Measurements from ENCODE around the gene KDELR3.

Gene KDELR3

DNA sequence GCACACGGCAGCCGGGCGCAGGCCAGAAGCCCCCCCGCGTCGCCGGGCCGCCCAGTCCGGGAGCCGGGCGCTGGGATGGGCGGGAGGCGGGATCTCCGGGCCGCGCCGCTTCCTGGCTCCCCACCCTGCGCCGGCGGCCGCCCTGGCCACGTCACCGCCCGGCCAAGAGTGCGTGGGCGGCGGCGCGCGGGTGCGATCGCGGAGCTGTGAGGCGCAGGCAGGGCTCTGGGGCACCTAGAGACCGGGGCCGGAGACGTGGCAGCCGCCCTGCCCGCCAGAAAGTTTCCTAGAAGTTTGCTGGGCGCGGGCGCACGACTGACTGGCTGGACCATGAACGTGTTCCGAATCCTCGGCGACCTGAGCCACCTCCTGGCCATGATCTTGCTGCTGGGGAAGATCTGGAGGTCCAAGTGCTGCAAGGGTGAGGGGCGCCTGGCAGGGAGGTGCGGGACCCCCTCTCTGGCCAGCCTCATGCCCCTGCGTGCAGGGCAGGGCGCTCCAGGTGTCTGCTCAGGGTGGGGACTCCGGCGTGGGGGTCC lies at the start of gene KDELR3:
TSS of gene KDELR3 (plus strand) at position 193 of the 539 bp plus-strand sequence. CDS start at position 331, 138 bp downstream.
- peak; percentile 71 for DNase-seq

DNA sequence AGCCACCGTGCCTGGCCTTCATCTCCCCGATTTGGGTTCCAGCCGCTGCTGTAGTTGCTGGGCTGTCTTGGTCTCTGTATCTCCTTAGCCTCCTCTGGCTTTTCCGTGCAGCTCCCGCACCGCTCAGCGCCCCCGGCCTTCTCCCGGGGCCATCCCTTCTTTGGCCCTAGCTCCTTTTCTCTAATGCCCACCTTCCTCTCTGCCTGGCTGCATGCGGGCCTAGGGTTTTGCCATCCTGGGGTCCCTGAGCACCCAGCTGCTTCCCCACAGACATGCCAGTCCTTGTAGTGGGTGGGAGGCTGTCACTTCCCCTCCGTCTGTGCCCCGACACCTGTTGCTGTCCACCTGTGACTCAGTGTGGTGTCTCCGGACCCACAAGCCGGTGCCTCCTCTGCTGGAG lies 49.3 kb upstream of the KDELR3 start:
- DNase-seq: no peak

DNA sequence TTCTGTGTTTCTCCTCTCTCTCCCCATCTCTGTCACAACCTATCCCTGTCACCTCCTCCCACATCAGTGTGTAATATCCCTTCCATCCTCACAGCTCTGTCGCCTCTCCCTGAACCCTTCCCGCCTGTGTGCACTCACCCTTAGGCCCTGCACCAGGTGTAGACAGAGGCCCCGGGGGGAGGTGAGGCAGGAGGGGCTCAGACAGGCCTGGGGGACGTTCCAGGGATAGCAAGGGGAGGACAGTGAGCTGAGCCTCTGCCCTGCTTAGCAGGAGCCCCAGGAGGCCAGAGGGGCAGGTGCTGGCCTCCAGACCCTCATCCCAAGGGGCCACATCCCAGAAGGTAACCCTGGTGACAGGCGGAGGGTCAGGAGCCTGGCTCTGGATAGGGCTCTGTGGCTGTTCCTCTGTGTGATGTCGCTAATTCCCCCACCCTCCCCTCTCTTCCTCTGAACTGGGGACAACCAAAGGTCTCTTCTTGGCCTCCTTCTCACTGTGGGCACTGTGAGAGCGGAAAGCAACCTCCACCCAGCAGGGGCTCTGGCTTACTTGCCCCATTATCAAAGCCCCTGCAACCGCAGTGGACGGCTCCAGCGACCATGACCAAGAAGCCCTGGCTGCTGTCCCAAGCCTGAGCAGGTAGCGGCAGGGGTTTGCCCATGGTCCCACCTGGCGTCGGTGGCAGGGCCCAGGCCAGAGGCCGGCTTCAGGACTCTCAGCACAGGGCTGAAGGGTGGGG lies 48.6 kb upstream of the KDELR3 start:
- no peak for DNase-seq

DNA sequence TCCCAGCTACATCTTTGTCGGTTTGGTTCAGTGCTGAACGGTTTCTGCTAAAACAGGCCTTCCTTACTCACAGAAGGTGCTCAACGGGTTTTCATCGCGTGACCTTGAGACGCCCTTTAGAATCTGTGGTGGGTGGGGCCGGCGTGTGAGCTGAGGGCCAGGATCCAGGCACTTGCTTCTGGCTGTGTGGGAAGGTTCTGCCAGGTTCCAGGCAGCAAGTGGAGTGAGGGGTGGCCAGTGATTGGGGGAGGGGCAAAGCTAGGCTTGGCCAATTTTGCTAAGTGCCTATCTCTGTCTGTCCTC lies 48.1 kb upstream of the KDELR3 start:
- DNase-seq: no peak

DNA sequence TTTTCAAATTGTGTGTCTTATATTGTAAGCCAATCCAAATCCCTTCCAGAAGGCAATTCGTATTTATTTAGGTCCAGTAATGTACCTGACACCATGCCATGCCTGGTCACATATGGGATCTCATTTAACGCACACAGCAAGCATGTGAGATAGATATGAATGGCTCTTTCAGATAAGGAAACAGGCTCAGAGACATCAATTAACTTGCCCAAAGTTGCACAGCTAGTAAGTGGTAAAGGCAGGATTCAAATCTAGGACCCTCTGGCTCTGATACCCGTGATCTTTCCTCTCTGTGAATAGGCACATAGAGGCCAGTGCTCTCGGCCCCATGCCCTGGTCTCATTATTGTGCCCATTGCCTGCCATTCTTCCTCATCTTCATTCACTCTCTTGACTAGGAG lies 47.2 kb upstream of the KDELR3 start:
- no peak for DNase-seq

DNA sequence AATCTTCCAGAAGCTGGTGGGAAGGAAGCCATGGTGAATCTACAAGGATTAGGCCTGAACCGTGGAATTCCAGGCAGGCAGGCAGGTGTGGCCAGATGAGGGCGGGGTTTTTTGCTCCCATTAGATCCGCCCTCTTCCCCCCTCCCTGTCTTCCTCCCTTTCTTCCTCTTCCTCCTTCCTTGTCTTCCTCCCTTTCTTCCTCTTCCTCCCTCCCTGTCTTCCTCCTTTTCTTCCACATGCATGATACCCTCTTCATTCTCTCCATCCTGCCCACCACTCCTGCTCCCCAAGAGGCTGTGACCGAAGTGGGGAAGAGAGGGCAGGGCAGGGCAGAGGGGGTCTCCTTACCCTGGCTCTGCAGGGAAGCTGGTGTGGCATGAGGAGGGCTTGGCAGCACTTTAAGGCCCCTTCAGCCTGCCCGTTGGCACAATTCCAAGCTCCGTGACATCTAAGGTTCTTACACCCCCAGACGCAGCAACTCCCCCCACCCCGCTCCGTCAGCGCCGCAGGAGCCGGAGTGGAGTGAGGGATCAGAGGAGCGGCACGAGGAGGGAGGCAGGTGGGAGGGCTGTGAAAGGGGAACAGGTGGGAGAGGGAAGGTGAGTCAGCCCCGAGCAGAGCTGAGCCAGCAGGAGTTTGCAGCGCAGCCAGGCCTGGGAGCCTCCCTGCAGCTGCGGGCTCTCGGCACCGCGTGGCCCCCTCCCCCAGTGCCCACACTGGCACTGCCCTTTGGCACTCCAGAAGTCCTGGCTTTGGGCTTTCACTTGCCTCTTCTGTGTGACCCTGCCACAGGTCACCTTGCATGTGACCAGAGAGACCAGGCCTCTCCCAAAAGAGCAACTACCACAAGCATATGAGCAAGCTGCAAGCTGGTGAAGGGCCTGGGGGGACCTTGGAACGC lies 45.0 kb upstream of the KDELR3 start:
- DNase-seq: no peak

DNA sequence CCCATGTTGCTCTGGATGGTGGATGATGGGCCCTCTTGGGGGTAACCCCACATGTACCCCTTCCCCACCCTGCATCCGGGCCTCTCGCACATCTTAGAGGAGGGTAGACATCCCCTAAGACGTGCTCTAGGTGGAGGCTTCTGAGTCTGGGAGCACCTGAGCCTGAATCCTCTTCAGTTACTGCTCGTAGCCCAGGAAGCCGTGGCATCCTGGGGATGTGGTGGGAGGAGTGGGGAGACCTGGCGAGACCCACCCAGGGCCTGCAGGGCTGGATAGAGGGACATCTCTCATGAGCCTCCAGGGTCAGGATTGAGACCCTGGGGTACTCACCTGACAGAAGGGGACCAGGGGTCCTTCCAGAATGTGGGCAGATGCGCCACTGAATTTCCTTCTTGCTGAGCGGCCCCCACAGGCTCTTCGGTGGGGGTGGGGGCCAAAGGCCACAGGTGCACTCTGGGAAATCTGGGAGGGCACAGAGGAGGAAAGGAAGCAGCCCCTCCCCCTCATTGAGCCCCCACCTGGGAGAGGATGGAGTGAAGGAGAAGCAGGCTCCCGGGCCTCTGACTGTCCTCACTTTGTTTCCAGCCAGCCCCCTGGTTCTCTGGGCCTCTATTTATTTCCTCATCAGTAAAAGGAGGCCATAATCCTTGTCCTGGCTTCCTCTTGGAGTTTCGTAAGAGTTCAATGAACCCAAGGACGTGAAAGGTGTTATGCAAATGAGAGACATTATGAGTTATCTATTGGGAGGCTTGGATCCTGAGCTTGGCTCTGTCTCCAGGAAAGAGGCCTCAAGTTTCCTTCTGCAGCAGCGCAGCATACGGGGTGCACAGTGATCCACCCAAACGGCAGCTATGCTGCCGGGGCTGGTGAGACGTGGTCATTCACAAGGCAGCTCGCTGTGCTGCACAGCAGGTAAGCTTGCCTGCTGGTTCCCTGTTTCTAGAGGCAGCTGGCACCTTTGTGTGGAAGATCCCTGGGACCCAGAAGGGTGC lies 44.1 kb upstream of the KDELR3 start:
- DNase-seq: no peak

DNA sequence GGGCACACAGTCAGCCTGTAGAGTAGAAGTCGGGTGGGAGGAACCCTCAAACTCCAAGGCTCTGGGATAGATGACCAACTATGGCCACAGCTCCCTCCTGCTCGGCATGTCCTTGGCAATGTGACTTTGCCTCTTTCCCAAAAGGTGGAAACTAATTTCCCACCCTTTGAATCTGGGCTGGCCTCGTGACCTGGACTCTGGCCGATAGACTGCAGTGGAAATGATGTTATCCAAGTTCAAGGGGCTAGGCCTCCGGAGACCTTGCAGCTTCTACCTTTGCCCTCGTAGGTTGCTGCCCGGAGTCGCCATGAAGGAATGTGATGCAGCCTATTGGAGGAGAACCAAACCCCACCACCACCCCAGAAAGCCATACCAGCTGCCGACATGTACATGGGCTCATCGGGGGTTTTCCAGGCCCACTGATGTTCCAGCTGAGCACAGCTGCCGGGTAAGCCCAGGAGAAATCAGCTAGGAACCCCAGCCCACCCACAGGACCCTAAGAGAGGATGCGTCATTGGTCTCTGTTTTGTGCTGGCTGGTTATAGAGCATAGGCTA lies 43.3 kb upstream of the KDELR3 start:
- DNase-seq: no peak

DNA sequence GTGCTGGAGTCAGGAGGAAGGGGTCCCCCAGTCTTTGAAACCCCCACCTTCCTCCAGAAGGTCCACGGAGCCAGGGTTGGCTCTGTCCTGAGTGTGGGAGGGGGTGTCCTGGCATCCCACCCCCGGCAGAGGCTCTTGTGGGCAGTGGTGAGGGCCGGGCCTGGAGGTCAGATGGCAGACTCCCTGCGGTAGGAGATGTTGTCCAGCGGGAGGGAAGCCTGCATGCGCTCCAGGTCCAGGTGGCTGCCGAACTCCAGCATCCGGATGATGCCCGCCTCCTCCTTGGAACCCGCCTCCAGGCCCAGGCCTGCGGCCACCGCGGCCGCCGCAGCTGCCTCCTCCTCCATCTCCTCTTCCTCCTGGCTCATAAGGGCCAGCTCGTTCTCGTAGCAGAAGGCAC lies 41.3 kb upstream of the KDELR3 start:
- no peak for DNase-seq

DNA sequence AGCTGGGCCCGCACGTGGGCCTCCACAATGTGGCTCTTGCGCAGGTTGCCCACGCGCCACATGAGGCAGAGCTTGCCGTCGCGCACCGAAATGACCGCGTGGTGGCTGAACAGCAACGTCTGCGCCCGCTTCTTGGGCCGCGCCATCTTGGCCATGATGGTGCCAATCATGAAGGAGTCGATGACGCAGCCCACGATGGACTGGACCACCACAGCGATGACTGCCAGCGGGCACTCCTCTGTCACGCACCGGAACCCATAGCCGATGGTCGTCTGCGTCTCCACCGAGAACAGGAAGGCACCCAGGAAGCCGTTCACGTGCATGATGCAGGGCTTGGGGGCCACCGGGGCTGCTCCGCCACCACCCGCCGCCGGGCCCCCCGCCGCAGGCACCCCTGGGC lies 40.4 kb upstream of the KDELR3 start:
- no peak for DNase-seq

DNA sequence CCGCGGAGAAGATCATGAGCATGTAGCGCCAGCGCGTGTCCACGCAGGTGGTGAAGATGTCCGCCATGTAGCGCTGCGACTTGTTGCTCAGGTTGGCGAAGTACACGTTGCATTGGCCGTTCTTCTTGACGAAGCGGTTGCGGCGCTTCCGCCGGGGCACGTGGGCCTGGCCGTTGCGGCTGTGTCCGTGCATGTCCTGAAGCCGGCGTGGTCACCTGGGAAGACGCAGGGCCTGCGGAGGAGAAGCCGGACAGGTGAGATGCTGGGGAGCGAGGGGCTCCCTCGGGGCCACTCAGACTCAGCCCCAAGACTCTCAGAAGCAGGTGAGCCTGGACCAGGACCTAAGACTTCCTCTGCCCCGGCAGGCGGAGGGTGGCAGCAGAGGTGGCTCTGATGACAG lies 40.0 kb upstream of the KDELR3 start:
- DNase-seq: no peak

DNA sequence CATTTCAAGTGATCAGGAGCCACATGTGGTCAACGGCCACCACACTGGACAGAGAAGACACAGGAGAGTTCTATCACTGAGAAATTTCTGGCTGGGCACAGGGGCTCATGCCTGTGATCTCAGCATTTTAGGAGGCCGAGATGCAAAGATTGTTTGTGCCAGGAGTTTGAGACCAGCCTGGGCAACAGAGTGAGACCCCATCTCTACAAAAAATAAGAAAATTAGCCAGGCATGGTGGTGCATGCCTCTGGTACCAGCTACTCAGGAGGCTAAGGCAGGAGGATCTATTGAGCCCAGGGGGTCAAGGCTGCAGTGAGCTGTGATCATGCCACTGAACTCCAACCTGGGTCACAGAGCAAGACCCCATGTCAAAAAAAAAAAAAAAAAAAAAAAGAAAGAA lies 39.2 kb upstream of the KDELR3 start:
- DNase-seq: no peak

DNA sequence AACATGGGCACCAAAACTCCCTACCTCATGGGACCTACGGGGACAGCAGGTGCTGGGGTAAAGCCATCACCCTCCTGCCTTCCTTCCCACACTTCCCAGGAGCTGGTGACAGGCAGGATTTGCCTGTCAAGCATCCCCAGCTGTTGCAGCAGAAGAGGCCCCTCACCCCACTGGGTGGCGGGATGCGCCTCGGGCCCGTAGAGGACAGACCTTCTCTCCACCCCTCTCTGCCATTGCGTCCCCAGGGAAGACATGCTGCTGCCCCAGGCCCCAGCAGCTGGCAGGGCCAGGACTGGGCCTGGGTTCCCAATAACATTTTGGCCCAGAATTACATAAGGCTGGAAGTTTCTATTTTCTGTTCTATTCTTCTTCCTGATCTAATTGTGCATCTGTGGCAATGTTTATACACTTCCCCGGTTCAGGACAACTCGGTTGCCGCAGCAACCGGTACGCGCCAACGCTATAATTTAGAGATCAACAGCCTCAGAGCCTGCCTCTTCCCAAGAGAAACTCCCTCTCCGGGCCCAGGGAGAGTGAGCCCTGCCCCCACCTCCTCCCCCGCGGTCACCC lies 38.3 kb upstream of the KDELR3 start:
- no peak for DNase-seq

DNA sequence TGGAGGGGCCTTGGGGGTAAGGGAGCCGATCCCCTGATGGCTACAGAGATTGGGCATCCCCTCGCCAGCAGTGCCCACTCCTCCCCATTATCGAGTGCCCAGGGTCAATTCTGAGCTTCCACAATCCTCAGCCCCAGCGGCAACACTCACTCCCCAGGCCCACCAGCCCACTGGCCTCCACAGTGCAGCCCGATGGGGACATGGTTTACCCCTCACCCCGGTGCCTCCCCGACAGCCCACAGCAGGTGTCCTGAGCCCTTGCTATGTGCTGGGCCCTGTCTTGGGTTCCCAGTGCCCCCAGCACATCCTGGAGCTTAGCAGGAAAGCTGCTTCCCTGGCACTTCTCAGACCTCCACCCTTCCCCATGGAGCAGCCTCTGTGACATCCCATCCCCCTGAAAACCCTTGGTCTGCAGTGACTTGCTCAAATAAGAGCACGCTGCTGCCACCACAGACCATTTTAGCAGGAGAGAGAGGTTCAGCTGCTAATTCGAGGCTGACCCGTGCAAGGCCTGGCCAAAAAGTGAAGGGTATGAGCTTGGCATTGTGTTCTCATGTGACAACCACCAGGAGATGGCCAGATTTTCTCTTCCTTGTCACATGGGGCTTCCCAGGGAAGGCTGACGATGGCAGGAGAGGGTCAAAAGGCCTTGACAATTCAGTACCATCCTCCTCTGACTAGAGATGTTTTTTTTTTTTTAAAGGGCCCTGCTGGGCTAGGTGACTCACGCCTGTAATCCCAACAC lies 36.5 kb upstream of the KDELR3 start:
- DNase-seq: no peak

DNA sequence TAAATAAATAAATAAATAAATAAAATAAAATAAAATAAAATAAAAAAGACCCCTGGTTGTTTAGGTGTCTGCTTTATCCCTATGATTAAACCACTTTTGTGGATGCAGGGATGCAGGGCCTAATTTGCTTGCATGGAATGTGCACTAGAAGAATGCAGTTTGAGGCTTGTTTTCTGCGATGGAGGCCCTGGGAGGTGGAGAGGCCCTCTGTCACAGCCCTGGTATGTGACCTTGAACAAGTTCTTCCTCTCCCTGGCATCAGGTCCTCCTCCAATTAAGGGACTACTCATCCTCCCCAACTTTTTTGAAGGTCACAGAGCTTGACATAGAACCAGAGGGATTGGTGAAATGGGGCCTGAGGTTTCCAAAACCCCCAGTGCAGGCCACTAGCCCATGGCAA lies 35.6 kb upstream of the KDELR3 start:
- DNase-seq: peak; percentile 21

DNA sequence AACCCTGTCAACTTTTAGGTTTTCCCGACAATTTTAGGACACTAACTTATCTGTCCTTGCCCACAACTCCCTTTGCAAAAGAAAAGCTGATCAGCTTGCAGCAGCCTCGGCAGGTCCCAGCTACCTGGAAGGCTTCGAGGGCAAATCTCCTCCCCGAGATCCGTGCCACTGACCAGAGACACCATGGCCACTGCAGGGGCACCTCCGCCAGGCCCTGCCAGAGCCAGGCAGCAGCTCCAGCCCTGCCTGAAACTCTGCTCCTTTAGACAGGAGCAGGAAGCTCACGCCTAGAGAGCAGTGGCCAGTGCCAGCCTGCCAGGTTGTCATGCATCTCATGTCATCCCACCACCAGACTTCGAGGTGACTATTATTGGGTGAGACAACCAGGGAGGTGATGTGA lies 34.0 kb upstream of the KDELR3 start:
- DNase-seq: no peak

DNA sequence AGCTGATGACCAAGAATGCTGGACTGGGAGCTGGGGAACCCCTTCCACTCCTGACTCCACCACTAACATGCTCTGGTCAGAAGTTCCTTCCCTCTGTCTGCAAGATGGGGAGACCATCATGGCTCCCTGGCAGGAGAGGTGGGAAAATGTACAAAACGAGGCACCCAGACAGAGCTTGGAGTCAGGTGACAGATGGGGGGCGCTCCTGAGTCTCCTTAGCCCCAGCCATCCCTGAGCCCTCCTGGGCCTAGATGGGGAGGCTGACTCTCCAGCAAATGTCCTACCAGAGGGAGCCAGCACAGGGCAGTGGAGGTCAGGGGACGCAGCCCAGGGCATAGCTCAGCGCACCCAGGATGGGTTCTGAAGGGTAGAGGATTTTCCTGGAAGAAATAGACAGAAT lies 32.9 kb upstream of the KDELR3 start:
- DNase-seq: no peak

DNA sequence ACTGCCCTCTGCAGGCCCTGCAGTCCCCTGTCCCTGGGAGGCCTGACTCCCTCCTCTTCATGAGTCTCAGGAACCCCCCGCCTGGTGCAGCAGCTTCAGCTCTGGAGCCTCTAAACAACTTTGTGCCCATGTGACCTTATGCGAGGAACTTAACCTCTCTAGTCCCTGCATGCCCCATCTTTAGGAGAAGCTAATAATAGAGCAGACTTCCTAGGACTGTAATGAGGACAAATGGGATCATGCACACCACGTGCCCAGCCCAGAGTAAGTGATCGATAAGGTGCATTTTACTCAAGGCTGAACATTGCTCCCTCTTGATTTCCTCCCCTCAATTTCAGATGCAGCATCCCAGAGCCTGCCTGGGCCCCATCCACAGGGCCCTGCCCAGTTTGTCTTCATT lies 31.9 kb upstream of the KDELR3 start:
- no peak for DNase-seq

DNA sequence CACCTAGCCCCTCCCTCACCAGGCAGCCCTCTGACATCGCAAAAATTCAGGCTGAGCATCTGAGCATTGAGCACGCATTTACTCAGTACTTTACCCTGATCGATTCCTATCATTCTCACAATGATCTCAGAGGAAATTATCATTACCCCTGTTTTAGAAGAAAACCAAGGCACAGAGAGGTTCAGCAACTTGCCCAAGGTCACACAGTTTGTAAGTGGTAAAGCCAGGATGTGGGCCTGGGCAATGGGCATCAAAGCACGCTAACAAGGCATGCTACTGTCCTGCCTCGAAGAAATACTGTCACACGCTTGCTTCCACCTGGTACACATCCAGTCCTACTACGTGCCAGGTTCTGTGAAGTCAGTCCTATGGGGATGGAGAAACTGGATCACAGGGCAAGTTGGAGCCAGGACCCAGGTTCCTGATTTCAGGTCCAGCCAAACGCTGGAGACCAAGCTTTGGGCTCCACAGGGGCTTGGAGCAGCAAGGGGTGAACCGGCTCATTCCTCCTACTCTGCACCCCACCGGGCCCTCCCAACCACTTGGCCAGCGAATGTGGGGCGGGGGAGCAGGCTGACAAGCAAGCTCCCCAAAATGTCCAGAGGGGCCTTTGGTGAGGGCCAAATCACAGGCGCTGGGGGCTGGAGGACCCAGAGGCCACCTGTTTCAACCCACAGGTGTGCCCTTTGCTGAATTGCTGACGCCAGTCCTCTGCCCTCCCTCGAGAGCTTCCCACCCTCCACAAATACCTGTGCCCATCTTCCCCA lies 31.1 kb upstream of the KDELR3 start:
- no peak for DNase-seq

DNA sequence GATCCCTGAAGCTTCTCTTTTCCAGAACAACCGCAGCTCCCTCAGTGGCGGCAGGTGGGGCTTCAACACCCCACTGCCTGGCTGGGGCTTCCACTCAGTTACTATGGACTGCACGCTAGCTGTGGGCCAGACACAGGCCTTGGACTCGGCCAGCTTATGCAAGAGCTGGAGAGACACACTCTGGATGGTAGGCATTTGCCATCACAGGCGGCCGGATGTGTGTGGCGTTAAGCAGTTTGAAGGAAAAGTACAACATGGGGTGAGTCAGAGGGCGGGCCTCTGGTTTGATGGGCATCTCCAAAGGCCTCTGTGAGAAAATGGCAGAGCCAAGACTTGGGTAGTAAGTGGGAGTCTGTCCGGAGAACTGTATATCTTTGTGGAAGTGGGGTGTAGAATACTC lies 30.5 kb upstream of the KDELR3 start:
- DNase-seq: no peak

Data from fibroblast of upper back skin (primary cell).